ENCODE data around the gene CORO1A. TPM values are rescaled to one million over a fixed set of nuclear protein-coding genes. Genes with fewer than 3 reads are reported as not detected.
"Not testable (repeated sequence)": the region's sequence is repeated elsewhere in the genome, so short reads cannot be mapped to it uniquely, and the experiment has no call there.

The CORO1A gene
- total and polyA plus RNA-seq, 5 donors: 7.3 to 22.4 (median 13.1) TPM

- H3K4me1 ChIP-seq (ENCODE audit: control insufficient read depth, insufficient read depth, low read length): no peaks in the 10 kb centered on the region
- ATAC-seq (no peak), DNase-seq (no peak)
- no peak overlapping the region for H3K27ac ChIP-seq (ENCODE audit: low read length)
- no peaks in the 10 kb centered on the region for H3K27me3 ChIP-seq (ENCODE audit: control insufficient read depth, insufficient read depth)
- H3K4me3 ChIP-seq (ENCODE audit: low read length): no peak overlapping the region
- intact Hi-C loops (cut with DNase I): no loop called here
- 89% methylated on average over 3 of the region's 3 CpGs for WGBS
- H3K9me3 ChIP-seq (ENCODE audit: control insufficient read depth, low read length): no peaks in the 10 kb centered on the region
These were observed 35.4 kb upstream of the CORO1A start for GRCh38 chr16:30147843-30148510.

GRCh38 chr16:30149250-30149930, 34.0 kb upstream of the CORO1A start:
- peak in 1 of 3 donors; percentile 16 for DNase-seq
- intact Hi-C loops (cut with DNase I): no loop called here
- no peak for ATAC-seq
- Histone ChIP-seq H3K27ac (ENCODE audit: low read length) (no peak overlapping the region), H3K4me3 (ENCODE audit: low read length) (no peak overlapping the region), H3K27me3 (ENCODE audit: control insufficient read depth, insufficient read depth) (no peaks in the 10 kb centered on the region), H3K9me3 (ENCODE audit: control insufficient read depth, low read length) (no peaks in the 10 kb centered on the region), H3K4me1 (ENCODE audit: control insufficient read depth, insufficient read depth, low read length) (no peaks in the 10 kb centered on the region)
- 83% methylated on average over 5 of the region's 5 CpGs for WGBS

- Histone ChIP-seq H3K27ac (ENCODE audit: low read length) (no peak overlapping the region), H3K4me1 (ENCODE audit: control insufficient read depth, insufficient read depth, low read length) (no peaks in the 10 kb centered on the region), H3K4me3 (ENCODE audit: low read length) (no peak overlapping the region), H3K27me3 (ENCODE audit: control insufficient read depth, insufficient read depth) (no peaks in the 10 kb centered on the region), H3K9me3 (ENCODE audit: control insufficient read depth, low read length) (no peaks in the 10 kb centered on the region)
- 90% methylated on average over 7 of the region's 7 CpGs for WGBS
- intact Hi-C loops (cut with DNase I): no loop called here
- no peak for ATAC-seq
- DNase-seq: no peak
These were observed 32.3 kb upstream of the CORO1A start for GRCh38 chr16:30151091-30151490.

GRCh38 chr16:30152517-30152916, 30.9 kb upstream of the CORO1A start:
- DNase-seq (no peak), ATAC-seq (no peak)
- Histone ChIP-seq H3K4me1 (ENCODE audit: control insufficient read depth, insufficient read depth, low read length) (no peaks in the 10 kb centered on the region), H3K27ac (ENCODE audit: low read length) (no peak overlapping the region), H3K9me3 (ENCODE audit: control insufficient read depth, low read length) (no peaks in the 10 kb centered on the region), H3K27me3 (ENCODE audit: control insufficient read depth, insufficient read depth) (no peaks in the 10 kb centered on the region), H3K4me3 (ENCODE audit: low read length) (no peak overlapping the region)
- intact Hi-C loops (cut with DNase I): no loop called here
- WGBS: 95% methylated on average over 9 of the region's 9 CpGs

GRCh38 chr16:30155188-30155587, 28.2 kb upstream of the CORO1A start:
- no peaks in the 10 kb centered on the region for H3K9me3 ChIP-seq (ENCODE audit: control insufficient read depth, low read length)
- DNase-seq (no peak), ATAC-seq (no peak)
- H3K4me3 ChIP-seq (ENCODE audit: low read length): no peak overlapping the region
- H3K4me1 ChIP-seq (ENCODE audit: control insufficient read depth, insufficient read depth, low read length): no peaks in the 10 kb centered on the region
- no peaks in the 10 kb centered on the region for H3K27me3 ChIP-seq (ENCODE audit: control insufficient read depth, insufficient read depth)
- H3K27ac ChIP-seq (ENCODE audit: low read length): no peak overlapping the region
- intact Hi-C loops (cut with DNase I): no loop called here
- 95% methylated on average over 5 of the region's 5 CpGs for WGBS

- intact Hi-C loops (cut with DNase I): no loop called here
These were observed 26.2 kb upstream of the CORO1A start for GRCh38 chr16:30157214-30157613.

GRCh38 chr16:30163538-30163937, 19.9 kb upstream of the CORO1A start:
- H3K27ac ChIP-seq (ENCODE audit: low read length): no peak overlapping the region
- WGBS: 84% methylated on average over 3 of the region's 3 CpGs
- H3K27me3 ChIP-seq (ENCODE audit: control insufficient read depth, insufficient read depth): no peaks in the 10 kb centered on the region
- H3K9me3 ChIP-seq (ENCODE audit: control insufficient read depth, low read length): no peaks in the 10 kb centered on the region
- no peak overlapping the region for H3K4me3 ChIP-seq (ENCODE audit: low read length)
- no peaks in the 10 kb centered on the region for H3K4me1 ChIP-seq (ENCODE audit: control insufficient read depth, insufficient read depth, low read length)
- intact Hi-C loops (cut with DNase I): no loop called here
- ATAC-seq: no peak
- no peak for DNase-seq

More at GRCh38 chr16:30157214-30157613, 26.2 kb upstream of the CORO1A start:
- H3K27ac ChIP-seq (ENCODE audit: low read length): no peak overlapping the region
- H3K9me3 ChIP-seq (ENCODE audit: control insufficient read depth, low read length): no peaks in the 10 kb centered on the region
- no peaks in the 10 kb centered on the region for H3K4me1 ChIP-seq (ENCODE audit: control insufficient read depth, insufficient read depth, low read length)
- ATAC-seq (no peak), DNase-seq (no peak)
- no peak overlapping the region for H3K4me3 ChIP-seq (ENCODE audit: low read length)
- WGBS: 82% methylated on average over 1 of the region's 1 CpG
- H3K27me3 ChIP-seq (ENCODE audit: control insufficient read depth, insufficient read depth): no peaks in the 10 kb centered on the region

- Histone ChIP-seq H3K4me3 (ENCODE audit: low read length) (no peak overlapping the region), H3K27me3 (ENCODE audit: control insufficient read depth, insufficient read depth) (no peaks in the 10 kb centered on the region), H3K27ac (ENCODE audit: low read length) (no peak overlapping the region), H3K9me3 (ENCODE audit: control insufficient read depth, low read length) (no peaks in the 10 kb centered on the region), H3K4me1 (ENCODE audit: control insufficient read depth, insufficient read depth, low read length) (no peaks in the 10 kb centered on the region)
- 83% methylated on average over 11 of the region's 11 CpGs for WGBS
- intact Hi-C loops (cut with DNase I): no loop called here
- ATAC-seq (peak; percentile 39 to 43), DNase-seq (no peak)
These were observed 17.1 kb upstream of the CORO1A start for GRCh38 chr16:30166202-30166902.

GRCh38 chr16:30168746-30169145, 14.7 kb upstream of the CORO1A start:
- H3K4me3 ChIP-seq (ENCODE audit: low read length); H3K27ac ChIP-seq (ENCODE audit: low read length); intact Hi-C loops (cut with DNase I); ATAC-seq; DNase-seq; H3K9me3 ChIP-seq (ENCODE audit: control insufficient read depth, low read length); H3K27me3 ChIP-seq (ENCODE audit: control insufficient read depth, insufficient read depth); H3K4me1 ChIP-seq (ENCODE audit: control insufficient read depth, insufficient read depth, low read length): not testable (repeated sequence)
- 84% methylated on average over 18 of the region's 29 CpGs for WGBS

- peak in 1 of 3 donors; percentile 61 for DNase-seq
- ATAC-seq; H3K4me1 ChIP-seq (ENCODE audit: control insufficient read depth, insufficient read depth, low read length); H3K27me3 ChIP-seq (ENCODE audit: control insufficient read depth, insufficient read depth); H3K9me3 ChIP-seq (ENCODE audit: control insufficient read depth, low read length); intact Hi-C loops (cut with DNase I); H3K4me3 ChIP-seq (ENCODE audit: low read length); H3K27ac ChIP-seq (ENCODE audit: low read length): not testable (repeated sequence)
- WGBS: 97% methylated on average over 32 of the region's 38 CpGs
These were observed 14.0 kb upstream of the CORO1A start for GRCh38 chr16:30169416-30169815.

GRCh38 chr16:30170145-30170544, 13.3 kb upstream of the CORO1A start:
- H3K4me1 ChIP-seq (ENCODE audit: control insufficient read depth, insufficient read depth, low read length); H3K9me3 ChIP-seq (ENCODE audit: control insufficient read depth, low read length); H3K27me3 ChIP-seq (ENCODE audit: control insufficient read depth, insufficient read depth); H3K4me3 ChIP-seq (ENCODE audit: low read length); intact Hi-C loops (cut with DNase I); ATAC-seq; H3K27ac ChIP-seq (ENCODE audit: low read length); DNase-seq: not testable (repeated sequence)
- 87% methylated on average over 23 of the region's 31 CpGs for WGBS
